Caco-2 (cell line): Measurements from ENCODE around the gene WDR86. TPM values are rescaled to one million over a fixed set of nuclear protein-coding genes. Genes with fewer than 3 reads are reported as not detected.

Experiments used
- Bru-seq: library from RNA; stranded (reverse); fragments of 400-500 nt; gene quantifications from one replicate; lab custom pipeline; 2021; lab: Mats Ljungman, UMichigan
- BruChase-seq, 2 experiments: library from RNA; stranded (reverse); fragments of 400-500 nt; gene quantifications; one replicate each; lab custom pipeline; 2021; lab: Mats Ljungman, UMichigan
- BruUV-seq: library from RNA; stranded (reverse); fragments of 400-500 nt; replicated peaks from 2 replicates; lab custom pipeline; 2021; lab: Mats Ljungman, UMichigan
- CTCF ChIA-PET: fragments of 300-600 bp; sonication (Branson Sonifier 250); formaldehyde crosslinking; loops from one replicate; lab custom pipeline; 2022; ENCODE audit warnings: antibody characterized with exemption; lab: Charles Lee
- POLR2A ChIA-PET: fragments of 300-600 bp; sonication (Branson Sonifier 250); formaldehyde crosslinking; loops from one replicate; lab custom pipeline; 2022; ENCODE audit warnings: antibody characterized with exemption; lab: Charles Lee
- DNase-seq, 2 experiments: peaks; one replicate each; pipeline versions ENCODE4 v3.0.0 to v3.0.0-alpha.2; 2020 to 2022
- H3K27me3 ChIP-seq: replicated peaks from 2 replicates; pipeline ENCODE4 v1.6.0; 2011; ENCODE audit warnings: low read length; ENCODE audit not compliant: control insufficient read depth, insufficient read depth
- H3K36me3 ChIP-seq: 2 replicates; pipeline ENCODE4 v1.5.1; 2011; ENCODE audit warnings: low read length; ENCODE audit not compliant: control insufficient read depth, insufficient read depth
- H3K4me1 ChIP-seq: fragments of 250-450 bp; sonication (Bioruptor Pico); 2 replicates; pipeline ENCODE4 v1.5.1; 2020; ENCODE audit warnings: mild to moderate bottlenecking
- H3K4me3 ChIP-seq: 2 replicates; pipeline ENCODE4 v1.5.1; 2011; ENCODE audit warnings: low read depth, mild to moderate bottlenecking, control low read depth, low read length
- H3K9me3 ChIP-seq: fragments of 250-450 bp; sonication (Bioruptor Pico); 2 replicates; pipeline ENCODE4 v1.5.1; 2020; ENCODE audit warnings: mild to moderate bottlenecking, moderate library complexity
- H3K27ac Mint-ChIP-seq: one replicate; pipeline ENCODE4 v1.8.0; 2022; ENCODE audit warnings: mixed read lengths; ENCODE audit not compliant: unreplicated experiment
- H3K27me3 Mint-ChIP-seq: one replicate; pipeline ENCODE4 v1.8.0; 2022; ENCODE audit warnings: mixed read lengths; ENCODE audit not compliant: insufficient read depth, unreplicated experiment
- H3K36me3 Mint-ChIP-seq: one replicate; pipeline ENCODE4 v1.8.0; 2022; ENCODE audit warnings: mild to moderate bottlenecking, mixed read lengths; ENCODE audit not compliant: insufficient read depth, unreplicated experiment
- H3K4me1 Mint-ChIP-seq: one replicate; pipeline ENCODE4 v1.8.0; 2022; ENCODE audit warnings: low read depth, mixed read lengths; ENCODE audit not compliant: unreplicated experiment
- H3K4me3 Mint-ChIP-seq: one replicate; pipeline ENCODE4 v1.8.0; 2022; ENCODE audit warnings: mild to moderate bottlenecking, moderate library complexity, mixed read lengths; ENCODE audit not compliant: unreplicated experiment
- H3K9me3 Mint-ChIP-seq: one replicate; pipeline ENCODE4 v1.8.0; 2022; ENCODE audit warnings: mixed read lengths; ENCODE audit not compliant: unreplicated experiment
- CTCF ChIP-seq, 2 experiments: fragments of 200-600 bp in 1 of 2; IDR thresholded peaks; 1 replicate in 1 of 2; 2 replicates in 1 of 2; pipeline versions ENCODE4 v1.5.1 to v1.8.0; 2011 to 2022; ENCODE audit warnings: antibody characterized with exemption in 1 of 2, control low read depth in 1 of 2, inconsistent platforms in 1 of 2, low read depth in 1 of 2, low read length in 1 of 2, mild to moderate bottlenecking in 1 of 2, moderate library complexity in 1 of 2; ENCODE audit not compliant: insufficient read depth in 1 of 2, severe bottlenecking in 1 of 2, unreplicated experiment in 1 of 2
- intact Hi-C: fragments of 100-400 bp; cut with micrococcal nuclease; formaldehyde crosslinking; loops from one replicate; pipeline ENCODE4 v1.10.0; 2022; ENCODE audit not compliant: unreplicated experiment
- long read RNA-seq: library from polyadenylated mRNA; stranded (forward); transcript quantifications from one replicate; pipeline ENCODE4 v2.0.0, GENCODE V29; 2022
- total RNA-seq: library from RNA; stranded (reverse); gene quantifications from 2 replicates; pipeline ENCODE4 v1.2.3, GENCODE V29; 2022

Gene WDR86
- 0.52 and 0.95 TPM in 2 replicates for total RNA-seq
- Bru-seq, nascent RNA = percentile 24 among the genes with signal in this experiment
- BruChase-seq, experiment 1, labeled RNA remaining after a 2-hour chase = percentile 26 among the genes with signal in this experiment
- BruChase-seq, experiment 2, labeled RNA remaining after a 6-hour chase = percentile 25 among the genes with signal in this experiment
- long read RNA-seq = 0 reads

- Histone ChIP-seq H3K4me1 (no peaks in the 10 kb centered on the region), H3K27me3 (no peaks in the 10 kb centered on the region), H3K9me3 (no peaks in the 10 kb centered on the region), H3K4me3 (peak within 1 kb of the TSS; percentile 54), H3K36me3 (no peaks in the 10 kb centered on the region)
- Mint-ChIP-seq H3K4me1 (no peaks in the 10 kb centered on the region), H3K27ac (no peak within 1 kb of the TSS), H3K27me3 (peaks cover 3% of the 10 kb centered on the region), H3K9me3 (no peaks in the 10 kb centered on the region), H3K4me3 (peak within 1 kb of the TSS; percentile 60), H3K36me3 (no peaks in the 10 kb centered on the region)
- intact Hi-C loops = loop anchor here (2.0 kb wide), 2 partner anchors 41 to 49 kb away; no protein-coding TSS in a partner anchor
- CTCF ChIA-PET = interaction anchor here (0.6 kb wide), 1 partner anchor 198 kb away, joined by 3 read pairs; no protein-coding TSS in a partner anchor
- no TSS peak for BruUV-seq
- DNase-seq = no peak
- TF ChIP-seq CTCF (IDR thresholded peaks at IDR 0.05; ENCODE audit: insufficient read depth in 1 of 2, low read depth in 1 of 2, low read length in 1 of 2, severe bottlenecking in 1 of 2, unreplicated experiment in 1 of 2) = no peak
- POLR2A ChIA-PET = no interaction called here
These were observed at the start of gene WDR86 for GRCh38 chr7:151409667-151410404. TSS of gene WDR86 (minus strand) at chr7:151410038. CDS start at chr7:151409589, 449 bp downstream.

- Mint-ChIP-seq H3K27me3 (no peaks in the 10 kb centered on the region), H3K4me1 (peaks cover 19% of the 10 kb centered on the region), H3K4me3 (peak overlapping the region; percentile 6), H3K9me3 (peaks cover 3% of the 10 kb centered on the region), H3K36me3 (peaks cover 41% of the 10 kb centered on the region), H3K27ac (peak overlapping the region; percentile 96)
- no peaks in the 10 kb centered on the region for H3K36me3 ChIP-seq
- no peaks in the 10 kb centered on the region for H3K27me3 ChIP-seq
- peaks cover 4% of the 10 kb centered on the region for H3K9me3 ChIP-seq
- TF ChIP-seq CTCF (IDR thresholded peaks at IDR 0.05; ENCODE audit: insufficient read depth in 1 of 2, low read depth in 1 of 2, low read length in 1 of 2, severe bottlenecking in 1 of 2, unreplicated experiment in 1 of 2) = no peak
- intact Hi-C loops = no loop called here
- BruUV-seq = no TSS peak
- peaks cover 24% of the 10 kb centered on the region for H3K4me1 ChIP-seq
- peak in 1 of 2 experiments; percentile 7 for DNase-seq
- no peak overlapping the region for H3K4me3 ChIP-seq
- POLR2A ChIA-PET = no interaction called here
- CTCF ChIA-PET = no interaction called here
These were observed 47.7 kb upstream of the WDR86 start for GRCh38 chr7:151457534-151457933.

- intact Hi-C loops = no loop called here
- Histone ChIP-seq H3K9me3 (no peaks in the 10 kb centered on the region), H3K4me3 (no peak overlapping the region), H3K4me1 (peaks cover 24% of the 10 kb centered on the region), H3K36me3 (no peaks in the 10 kb centered on the region), H3K27me3 (no peaks in the 10 kb centered on the region)
- ChIA-PET CTCF (no interaction called here), POLR2A (no interaction called here)
- H3K27me3 Mint-ChIP-seq = no peaks in the 10 kb centered on the region
- peaks cover 33% of the 10 kb centered on the region for H3K36me3 Mint-ChIP-seq
- DNase-seq = peak in 1 of 2 experiments; percentile 30
- H3K9me3 Mint-ChIP-seq = no peaks in the 10 kb centered on the region
- H3K27ac Mint-ChIP-seq = no peak overlapping the region
- BruUV-seq = no TSS peak
- no peak for TF ChIP-seq CTCF (IDR thresholded peaks at IDR 0.05; ENCODE audit: insufficient read depth in 1 of 2, low read depth in 1 of 2, low read length in 1 of 2, severe bottlenecking in 1 of 2, unreplicated experiment in 1 of 2)
- H3K4me1 Mint-ChIP-seq = peaks cover 19% of the 10 kb centered on the region
- no peak overlapping the region for H3K4me3 Mint-ChIP-seq
These were observed 46.9 kb upstream of the WDR86 start for GRCh38 chr7:151456782-151457181.
